NCI-H748 (cell line): Measurements from ENCODE around the gene KIF4B.

ENCODE experiments used
- DNase-seq: peaks from one replicate; lab custom pipeline; 2025; ENCODE audit not compliant: unreplicated experiment; lab: John Stamatoyannopoulos, UW

The KIF4B gene

DNA sequence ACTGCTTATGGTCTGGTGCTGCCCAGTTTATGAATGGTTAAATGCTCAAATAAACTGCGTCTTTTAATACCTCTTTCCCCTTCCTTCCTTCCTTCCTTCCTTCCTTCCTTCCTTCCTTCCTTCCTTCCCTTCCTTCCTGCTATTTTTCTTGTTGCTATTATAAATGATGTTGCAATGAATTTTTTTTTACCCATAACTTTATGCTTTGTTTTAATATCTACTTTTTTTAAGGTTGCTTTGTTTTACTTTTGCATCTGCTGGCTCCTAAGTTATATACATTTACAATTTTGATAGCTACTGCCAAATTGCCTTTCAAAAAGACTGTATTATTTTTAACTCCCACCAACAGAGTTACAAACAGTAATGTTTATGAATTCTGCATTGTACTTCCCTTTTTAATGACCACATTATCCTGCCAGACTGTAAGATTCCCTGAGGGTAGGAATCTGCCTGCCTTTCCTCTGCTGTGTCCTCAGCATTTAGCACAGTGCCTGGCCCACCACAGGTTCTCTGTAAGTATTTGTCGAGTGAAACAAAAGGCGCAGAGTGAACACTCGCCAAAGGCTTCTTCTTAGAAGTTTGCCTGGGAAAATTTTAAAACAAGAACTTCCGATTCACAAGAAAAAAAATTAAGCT lies 36.9 kb downstream of the KIF4B start:
- DNase-seq = no peak

DNA sequence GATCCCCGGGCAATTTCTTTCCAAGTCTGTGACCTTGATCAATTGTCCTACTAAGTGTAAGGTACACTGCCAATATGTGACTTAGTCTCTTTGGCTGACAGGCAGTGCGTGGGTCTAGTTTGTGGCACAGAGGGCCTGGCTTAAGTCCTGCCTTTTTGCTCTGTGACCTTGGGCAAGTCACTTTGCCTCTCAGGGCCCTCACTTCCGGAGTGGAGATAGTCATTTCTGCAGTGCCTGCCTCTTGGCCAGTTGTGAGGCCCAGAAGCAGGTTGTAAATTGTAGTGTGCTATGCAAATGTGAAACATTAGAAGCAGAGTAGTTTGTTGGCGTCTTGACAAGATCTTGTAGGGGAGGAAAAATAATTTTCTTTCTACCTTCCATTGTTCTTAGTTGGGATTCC lies 39.0 kb downstream of the KIF4B start:
- no peak for DNase-seq

DNA sequence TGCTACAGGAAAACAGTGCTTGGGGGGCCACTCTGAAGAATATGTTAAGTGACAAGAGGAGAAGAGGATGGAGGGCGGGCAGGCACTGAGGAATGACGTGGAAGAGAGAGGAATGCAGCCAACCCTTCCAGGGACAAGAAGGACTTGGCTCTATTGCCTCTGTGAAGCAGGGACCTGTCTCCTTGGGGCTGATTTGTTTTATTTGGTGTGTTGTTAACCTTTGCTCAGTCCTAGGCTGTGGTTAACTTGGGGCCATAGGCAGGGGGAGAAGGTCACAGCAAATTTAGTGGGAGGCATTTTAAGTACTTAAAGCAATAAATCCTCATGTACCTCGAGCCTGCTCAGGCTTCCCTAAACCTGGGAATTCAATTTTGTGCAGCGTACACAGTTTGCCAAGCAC lies 39.9 kb downstream of the KIF4B start:
- DNase-seq = no peak

DNA sequence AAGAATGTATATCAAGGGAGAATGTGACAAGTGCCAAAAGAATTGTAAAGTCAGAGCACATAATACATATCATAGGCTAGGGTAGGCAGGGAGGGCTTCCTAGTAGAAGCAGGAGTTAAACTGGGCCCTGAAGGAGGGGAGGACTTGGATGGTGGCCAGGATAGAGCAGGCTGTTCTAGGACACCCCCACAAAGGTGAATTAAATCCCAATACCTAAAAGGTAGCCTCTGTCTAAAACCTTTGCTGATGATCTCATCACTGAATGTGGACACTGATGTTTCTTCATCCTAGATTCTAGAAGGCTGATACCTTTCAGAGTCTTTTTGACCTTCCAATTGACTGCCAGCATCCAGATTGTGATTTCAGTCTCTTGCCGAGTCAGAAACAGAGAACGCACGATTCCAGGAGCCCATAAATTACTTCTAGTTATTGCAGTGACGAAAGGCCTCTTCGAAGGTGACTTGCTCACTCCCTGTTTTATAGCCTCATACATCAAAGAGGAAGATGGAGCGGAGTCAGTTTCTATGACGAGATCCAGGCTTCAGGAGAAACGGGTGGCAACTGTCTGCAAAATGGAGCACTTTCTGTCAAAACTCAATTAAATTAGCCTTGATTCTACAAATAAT lies 43.2 kb downstream of the KIF4B start:
- DNase-seq = no peak

DNA sequence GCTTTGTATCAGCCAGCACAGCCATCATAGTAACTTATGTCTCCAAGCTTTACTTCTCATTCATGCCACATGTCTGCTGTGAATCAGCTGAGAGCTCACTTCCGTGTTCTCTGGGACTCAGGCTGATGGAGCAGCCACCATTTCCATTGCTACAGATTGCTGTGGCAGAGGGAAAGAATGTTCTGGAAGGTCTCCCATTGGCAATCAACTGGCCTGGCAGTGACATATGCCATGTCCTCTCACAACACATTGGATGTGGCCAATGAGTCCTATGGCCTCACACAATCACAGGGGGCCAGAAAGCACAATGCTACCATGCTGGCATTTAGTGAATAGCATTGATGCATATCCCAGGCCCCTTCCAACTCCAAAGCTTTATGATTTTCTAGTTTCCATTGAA lies 44.1 kb downstream of the KIF4B start:
- no peak for DNase-seq

DNA sequence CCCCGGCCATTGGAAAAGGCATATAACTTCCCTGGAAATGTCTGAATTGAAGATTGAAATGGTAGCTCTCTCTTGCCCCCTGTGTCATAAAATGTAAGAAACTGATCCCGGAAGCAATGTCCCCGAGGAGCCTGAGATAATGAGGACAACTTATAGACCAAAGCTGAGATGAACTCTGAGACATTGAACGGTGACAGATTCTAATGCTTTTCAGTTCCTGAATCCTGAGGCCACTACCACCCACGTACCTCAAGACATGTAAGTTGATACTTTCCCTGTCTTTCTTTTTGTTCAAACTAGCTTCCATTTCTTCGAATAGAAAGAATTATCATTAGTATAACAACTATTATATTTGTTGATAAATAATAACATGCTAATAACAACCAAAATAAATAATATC lies 51.0 kb downstream of the KIF4B start:
- DNase-seq = no peak

DNA sequence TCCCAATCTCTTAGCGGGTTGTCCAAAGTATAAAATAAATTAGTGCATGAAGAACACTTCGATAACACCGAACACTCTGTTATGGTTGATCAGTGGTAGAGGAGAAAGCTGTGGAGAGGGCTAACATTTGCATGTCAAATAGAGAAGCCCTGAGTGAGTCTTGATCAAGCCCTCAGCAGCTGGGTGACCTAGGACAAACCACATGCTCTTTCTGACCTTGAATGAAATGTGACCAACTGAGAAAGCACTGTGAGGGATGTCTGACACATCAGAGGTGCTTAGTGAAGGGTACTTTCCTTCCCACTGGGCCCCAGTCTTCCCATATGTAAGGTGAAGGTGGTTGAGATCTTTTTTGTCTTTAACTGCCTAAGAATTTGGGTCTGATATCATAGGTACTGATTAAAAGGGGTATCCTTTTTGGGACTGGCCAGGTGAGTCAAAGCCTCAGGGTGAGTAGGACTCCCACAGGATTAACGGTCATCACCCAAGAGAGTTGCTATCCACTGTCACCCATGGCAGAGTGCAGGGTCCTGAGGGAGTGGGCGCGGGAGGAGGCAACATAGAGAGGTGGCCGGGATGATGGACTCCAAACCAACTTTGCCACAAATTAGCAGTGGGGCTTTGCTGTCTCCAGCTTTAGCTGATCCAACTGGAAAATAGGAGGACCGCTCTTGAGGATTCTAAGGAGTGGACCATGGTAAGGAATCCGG lies 53.5 kb downstream of the KIF4B start:
- no peak for DNase-seq
